Lower leg skin (tissue), 4 donors: ENCODE results near the gene GNB5. TPM values are rescaled to one million over a fixed set of nuclear protein-coding genes. Genes with fewer than 3 reads are reported as not detected.
"Not testable (repeated sequence)": the region's sequence is repeated elsewhere in the genome, so short reads cannot be mapped to it uniquely, and the experiment has no call there.

ENCODE experiments used
- DNase-seq, 2 donors: peaks; one replicate each; pipeline ENCODE4 v3.0.0-alpha.2; 2019; ENCODE audit warnings: low spot score in 2 of 2
- H3K4me3 ChIP-seq: fragments of 200-600 bp; sonication (generic); 2 replicates; pipeline ENCODE4 v1.5.1; 2017; ENCODE audit warnings: mild to moderate bottlenecking, low read depth; ENCODE audit not compliant: poor library complexity, severe bottlenecking
- CTCF ChIP-seq, 3 donors: fragments of 450-650 bp; IDR thresholded peaks; one replicate each; pipeline ENCODE4 v1.5.1; 2016; ENCODE audit warnings: antibody characterized with exemption in 3 of 3, mild to moderate bottlenecking in 3 of 3, moderate library complexity in 2 of 3
- POLR2A ChIP-seq, 2 donors: fragments of 450-650 bp; IDR thresholded peaks; one replicate each; pipeline ENCODE4 v1.6.1; 2016 to 2017; ENCODE audit warnings: antibody characterized with exemption in 2 of 2, mild to moderate bottlenecking in 1 of 2, moderate library complexity in 1 of 2
- WGBS, 2 donors: methylation state at CpG; one replicate each; pipeline ENCODE4 v1.1.5; 2018; 5-methylcytosine and 5-hydroxymethylcytosine counted together
- intact Hi-C: fragments of 100-400 bp; cut with DNase I; formaldehyde crosslinking; loops from one replicate; pipeline ENCODE4 v1.15.0; 2023; ENCODE audit warnings: low total_unique reads
- total RNA-seq, 4 donors: library from RNA; depleted of rRNA; stranded (reverse); fragments of >200 nt; gene quantifications; one replicate each; pipeline ENCODE4 v1.1.0, GENCODE V29; 2016

The GNB5 gene
- total RNA-seq, 4 donors from 2014 or later, result 15.7 to 30.7 (median 21.9) TPM

- no peak for DNase-seq
- 96 to 97% methylated on average over 15 of the region's 15 CpGs for WGBS, 2 donors
- intact Hi-C loops, result no loop called here
- TF ChIP-seq CTCF (IDR thresholded peaks at IDR 0.05) (no peak), POLR2A (IDR thresholded peaks at IDR 0.05) (no peak)
- H3K4me3 ChIP-seq, result no peak overlapping the region
Measured at GRCh38 chr15:52099651-52100272, 91.4 kb downstream of the GNB5 start.

- 84 to 86% methylated on average over 2 of the region's 2 CpGs for WGBS, 2 donors
- no peak for TF ChIP-seq CTCF (IDR thresholded peaks at IDR 0.05)
- intact Hi-C loops, result no loop called here
- no peak for DNase-seq
- no peak overlapping the region for H3K4me3 ChIP-seq
Measured at GRCh38 chr15:52098323-52098722, 92.9 kb downstream of the GNB5 start.

GRCh38 chr15:52097180-52097579 is 94.0 kb downstream of the GNB5 start:
- no peak overlapping the region for H3K4me3 ChIP-seq
- no peak for TF ChIP-seq POLR2A (IDR thresholded peaks at IDR 0.05)
- no peak for TF ChIP-seq CTCF (IDR thresholded peaks at IDR 0.05)
- intact Hi-C loops, result no loop called here
- DNase-seq, result peak in 1 of 2 donors; percentile 36

- H3K4me3 ChIP-seq, intact Hi-C loops: not testable (repeated sequence)
- WGBS, 2 donors, result 78 to 86% methylated on average over 9 of the region's 9 CpGs
- peak in 1 of 2 donors; percentile 82 for DNase-seq
Measured at GRCh38 chr15:52096536-52096935, 94.7 kb downstream of the GNB5 start.

- peak in 1 of 2 donors; percentile 31 for DNase-seq
- WGBS, 2 donors, result 18 to 25% methylated on average over 4 of the region's 4 CpGs
- intact Hi-C loops, result no loop called here
- H3K4me3 ChIP-seq, result no peak overlapping the region
- TF ChIP-seq CTCF (IDR thresholded peaks at IDR 0.05), result no peak
- no peak for TF ChIP-seq POLR2A (IDR thresholded peaks at IDR 0.05)
Measured at GRCh38 chr15:52095597-52096262, 95.5 kb downstream of the GNB5 start.

GRCh38 chr15:52094811-52095584 is 96.2 kb downstream of the GNB5 start:
- no peak overlapping the region for H3K4me3 ChIP-seq
- DNase-seq, result peak in 1 of 2 donors; percentile 85
- intact Hi-C loops, result no loop called here
- no peak for TF ChIP-seq CTCF (IDR thresholded peaks at IDR 0.05)
- TF ChIP-seq POLR2A (IDR thresholded peaks at IDR 0.05), result no peak
- 48 to 59% methylated on average over 12 of the region's 12 CpGs for WGBS, 2 donors
